Liver (tissue), 9 donors: ENCODE results near the gene FAM229B. TPM values are rescaled to one million over a fixed set of nuclear protein-coding genes. Genes with fewer than 3 reads are reported as not detected.

Experiments used
- DNase-seq: peaks from one replicate; pipeline ENCODE4 v3.0.0-alpha.2; 2017; ENCODE audit warnings: low spot score
- H3K27ac ChIP-seq, 2 donors: one replicate each; pipeline ENCODE4 v1.7.0; 2013; ENCODE audit warnings: inconsistent platforms in 2 of 2, low read length in 2 of 2, control low read depth in 1 of 2, low read depth in 1 of 2, mild to moderate bottlenecking in 1 of 2
- H3K27me3 ChIP-seq, 4 donors: one replicate each; pipeline versions ENCODE4 v1.6.1 to v1.7.0; 2013; ENCODE audit warnings: low read length in 3 of 4, inconsistent platforms in 1 of 4, mild to moderate bottlenecking in 1 of 4, moderate library complexity in 1 of 4; ENCODE audit not compliant: control insufficient read depth in 4 of 4, insufficient read depth in 4 of 4
- H3K36me3 ChIP-seq, 4 donors: one replicate each; pipeline versions ENCODE4 v1.6.1 to v1.7.0; 2013; ENCODE audit warnings: low read length in 3 of 4, mild to moderate bottlenecking in 3 of 4, low read depth in 1 of 4, moderate library complexity in 1 of 4; ENCODE audit not compliant: control insufficient read depth in 4 of 4, insufficient read depth in 3 of 4
- H3K4me1 ChIP-seq, 4 donors: one replicate each; pipeline versions ENCODE4 v1.6.1 to v1.7.0; 2013; ENCODE audit warnings: low read length in 3 of 4, mild to moderate bottlenecking in 3 of 4, moderate library complexity in 1 of 4; ENCODE audit not compliant: control insufficient read depth in 4 of 4, insufficient read depth in 4 of 4
- H3K4me3 ChIP-seq, 3 donors: one replicate each; pipeline versions ENCODE4 v1.6.1 to v1.7.0; 2013; ENCODE audit warnings: low read length in 3 of 3, control low read depth in 1 of 3, low read depth in 1 of 3, mild to moderate bottlenecking in 1 of 3
- H3K9ac ChIP-seq, 2 donors: one replicate each; pipeline ENCODE4 v1.7.0; 2013; ENCODE audit warnings: low read length in 2 of 2, mild to moderate bottlenecking in 2 of 2, moderate library complexity in 2 of 2, control low read depth in 1 of 2, low read depth in 1 of 2
- H3K9me3 ChIP-seq, 4 donors: one replicate each; pipeline versions ENCODE4 v1.6.1 to v1.7.0; 2013; ENCODE audit warnings: low read length in 3 of 4; ENCODE audit not compliant: control insufficient read depth in 4 of 4
- EGR1 ChIP-seq, 2 donors: IDR thresholded peaks; 2 replicates each; pipeline ENCODE4 v1.6.1; 2016 to 2018; ENCODE audit warnings: antibody characterized with exemption in 2 of 2, low read depth in 2 of 2
- FOXA1 ChIP-seq: IDR thresholded peaks from 2 replicates; pipeline ENCODE4 v1.6.1; 2016; ENCODE audit warnings: antibody characterized with exemption
- FOXA2 ChIP-seq: IDR thresholded peaks from 2 replicates; pipeline ENCODE4 v1.6.1; 2016; ENCODE audit warnings: antibody characterized with exemption
- GABPA ChIP-seq, 2 donors: IDR thresholded peaks in 1 of 2; conservative IDR thresholded peaks in 1 of 2; 2 replicates each; pipeline ENCODE4 v1.6.1; 2016; ENCODE audit warnings: antibody characterized with exemption in 2 of 2, mild to moderate bottlenecking in 1 of 2, moderate library complexity in 1 of 2
- HNF4A ChIP-seq, 2 donors: conservative IDR thresholded peaks; 2 replicates each; pipeline ENCODE4 v1.6.1; 2016; ENCODE audit warnings: antibody characterized with exemption in 2 of 2, mild to moderate bottlenecking in 2 of 2
- HNF4G ChIP-seq: IDR thresholded peaks from 2 replicates; pipeline ENCODE4 v1.6.1; 2016; ENCODE audit warnings: antibody characterized with exemption
- JUND ChIP-seq, 2 donors: IDR thresholded peaks; 2 replicates each; pipeline ENCODE4 v1.6.1; 2016; ENCODE audit warnings: antibody characterized with exemption in 2 of 2
- NR2F2 ChIP-seq: IDR thresholded peaks from 2 replicates; pipeline ENCODE4 v1.6.1; 2016; ENCODE audit warnings: antibody characterized with exemption
- RXRA ChIP-seq, 2 donors: IDR thresholded peaks; 2 replicates each; pipeline ENCODE4 v1.6.1; 2017 to 2018; ENCODE audit warnings: antibody characterized with exemption in 2 of 2, mild to moderate bottlenecking in 1 of 2
- SP1 ChIP-seq: IDR thresholded peaks from 2 replicates; pipeline ENCODE4 v1.6.1; 2018; ENCODE audit warnings: antibody characterized with exemption, mild to moderate bottlenecking
- TAF1 ChIP-seq: conservative IDR thresholded peaks from 2 replicates; pipeline ENCODE4 v1.6.1; 2016; ENCODE audit warnings: antibody characterized with exemption, mild to moderate bottlenecking
- WGBS: extraction: QIAGEN DNeasy Blood & Tissue Kit; methylation state at CpG from one replicate; pipeline ENCODE4 v1.1.7; 2013; 5-methylcytosine and 5-hydroxymethylcytosine counted together
- polyA plus RNA-seq, 2 donors: library from polyadenylated mRNA; stranded (reverse) in 1 of 2; unstranded in 1 of 2; fragments of 200-250 nt in 1 of 2; fragments of >200 nt in 1 of 2; fragmentation: Nextera tagmentation in 1 of 2; extraction: Ambion mirVana in 1 of 2; gene quantifications; one replicate each; pipeline versions ENCODE4 v1.2.1 to v1.2.3, GENCODE V29; 2013 to 2015
- total RNA-seq, 2 donors: library from RNA; depleted of rRNA; stranded (reverse); fragments of >200 nt; gene quantifications; one replicate each; pipeline ENCODE4 v1.2.3, GENCODE V29; 2014
- TF ChIP-seq, protein P1 (sequence below): IDR thresholded peaks from 2 replicates; pipeline ENCODE4 v1.6.1; 2016; ENCODE audit warnings: antibody characterized with exemption
- TF ChIP-seq, protein P2 (sequence below): IDR thresholded peaks from 2 replicates; pipeline ENCODE4 v1.6.1; 2016; ENCODE audit warnings: antibody characterized with exemption, mild to moderate bottlenecking
- TF ChIP-seq, protein P3 (sequence below): IDR thresholded peaks from 2 replicates; pipeline ENCODE4 v1.6.1; 2016; ENCODE audit warnings: antibody characterized with exemption
- donor health status: healthy.
- donor health status: healthy.
- donor health status: healthy.
- donor health status: healthy.
- donor health status: healthy.

FAM229B gene
- total and polyA plus RNA-seq, 4 donors: 1.8 to 13.8 (median 7.1) TPM

DNA sequence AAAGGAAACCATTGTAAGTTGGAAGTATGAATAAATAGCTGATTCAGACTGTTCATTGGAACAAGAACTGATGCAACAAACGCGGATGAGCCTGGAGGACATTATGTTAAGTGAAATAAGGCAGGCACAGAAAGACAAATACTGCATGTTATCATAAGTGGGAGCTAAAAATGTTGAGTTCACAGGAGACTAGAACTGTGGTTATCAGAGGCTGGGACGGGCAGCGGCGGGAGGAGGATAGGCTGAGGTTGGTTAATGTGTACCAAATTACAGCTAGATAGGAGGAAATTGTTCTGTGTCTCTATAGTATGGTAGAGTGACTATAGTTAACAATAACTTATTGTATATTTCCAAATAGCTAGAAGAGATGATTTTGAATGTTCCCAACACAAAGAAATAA is 40.8 kb downstream of the FAM229B start:
- Histone ChIP-seq H3K27ac (no peak overlapping the region), H3K36me3 (no peaks in the 10 kb centered on the region), H3K4me3 (no peak overlapping the region), H3K9ac (no peak overlapping the region), H3K9me3 (no peaks in the 10 kb centered on the region), H3K27me3 (no peaks in the 10 kb centered on the region), H3K4me1 (no peaks in the 10 kb centered on the region)
- TF ChIP-seq JUND (IDR thresholded peaks at IDR 0.05) (no peak), FOXA1 (no peak), GABPA (IDR thresholded peaks at IDR 0.05 in 1 of 2, conservative IDR thresholded peaks at IDR 0.05 in 1 of 2) (no peak), NR2F2 (no peak), SP1 (no peak)
- TF ChIP-seq, protein P1, sequence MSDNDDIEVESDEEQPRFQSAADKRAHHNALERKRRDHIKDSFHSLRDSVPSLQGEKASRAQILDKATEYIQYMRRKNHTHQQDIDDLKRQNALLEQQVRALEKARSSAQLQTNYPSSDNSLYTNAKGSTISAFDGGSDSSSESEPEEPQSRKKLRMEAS: no peak
- TF ChIP-seq, protein P2, sequence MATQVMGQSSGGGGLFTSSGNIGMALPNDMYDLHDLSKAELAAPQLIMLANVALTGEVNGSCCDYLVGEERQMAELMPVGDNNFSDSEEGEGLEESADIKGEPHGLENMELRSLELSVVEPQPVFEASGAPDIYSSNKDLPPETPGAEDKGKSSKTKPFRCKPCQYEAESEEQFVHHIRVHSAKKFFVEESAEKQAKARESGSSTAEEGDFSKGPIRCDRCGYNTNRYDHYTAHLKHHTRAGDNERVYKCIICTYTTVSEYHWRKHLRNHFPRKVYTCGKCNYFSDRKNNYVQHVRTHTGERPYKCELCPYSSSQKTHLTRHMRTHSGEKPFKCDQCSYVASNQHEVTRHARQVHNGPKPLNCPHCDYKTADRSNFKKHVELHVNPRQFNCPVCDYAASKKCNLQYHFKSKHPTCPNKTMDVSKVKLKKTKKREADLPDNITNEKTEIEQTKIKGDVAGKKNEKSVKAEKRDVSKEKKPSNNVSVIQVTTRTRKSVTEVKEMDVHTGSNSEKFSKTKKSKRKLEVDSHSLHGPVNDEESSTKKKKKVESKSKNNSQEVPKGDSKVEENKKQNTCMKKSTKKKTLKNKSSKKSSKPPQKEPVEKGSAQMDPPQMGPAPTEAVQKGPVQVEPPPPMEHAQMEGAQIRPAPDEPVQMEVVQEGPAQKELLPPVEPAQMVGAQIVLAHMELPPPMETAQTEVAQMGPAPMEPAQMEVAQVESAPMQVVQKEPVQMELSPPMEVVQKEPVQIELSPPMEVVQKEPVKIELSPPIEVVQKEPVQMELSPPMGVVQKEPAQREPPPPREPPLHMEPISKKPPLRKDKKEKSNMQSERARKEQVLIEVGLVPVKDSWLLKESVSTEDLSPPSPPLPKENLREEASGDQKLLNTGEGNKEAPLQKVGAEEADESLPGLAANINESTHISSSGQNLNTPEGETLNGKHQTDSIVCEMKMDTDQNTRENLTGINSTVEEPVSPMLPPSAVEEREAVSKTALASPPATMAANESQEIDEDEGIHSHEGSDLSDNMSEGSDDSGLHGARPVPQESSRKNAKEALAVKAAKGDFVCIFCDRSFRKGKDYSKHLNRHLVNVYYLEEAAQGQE: no peak
- DNase-seq: no peak
- 85% methylated on average over 5 of the region's 5 CpGs for WGBS

DNA sequence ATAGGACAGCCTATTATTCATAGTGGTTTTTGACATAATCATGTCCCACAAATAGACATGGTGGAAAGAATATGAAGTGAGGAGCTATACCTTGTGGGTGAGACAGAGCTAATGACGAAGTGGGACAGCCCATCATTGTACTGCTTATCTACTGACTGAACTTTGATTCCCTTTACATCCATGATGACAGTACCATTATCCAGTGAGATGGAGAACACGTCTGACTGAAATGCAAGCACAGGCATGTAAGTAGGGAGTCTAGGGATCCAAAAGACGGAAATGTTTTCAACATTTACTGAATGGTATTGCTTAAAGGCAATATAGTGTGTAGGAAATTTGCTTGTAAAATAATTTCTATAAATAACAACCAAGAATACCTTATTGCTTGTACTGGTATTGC is 43.5 kb downstream of the FAM229B start:
- Histone ChIP-seq H3K27me3 (no peaks in the 10 kb centered on the region), H3K4me1 (no peaks in the 10 kb centered on the region), H3K4me3 (no peak overlapping the region), H3K36me3 (no peaks in the 10 kb centered on the region), H3K9ac (no peak overlapping the region), H3K27ac (no peak overlapping the region), H3K9me3 (no peaks in the 10 kb centered on the region)
- 85% methylated on average over 3 of the region's 3 CpGs for WGBS
- TF ChIP-seq, protein P1: no peak
- TF ChIP-seq EGR1 (IDR thresholded peaks at IDR 0.05; ENCODE audit: low read depth in 2 of 2) (no peak), TAF1 (no peak), GABPA (IDR thresholded peaks at IDR 0.05 in 1 of 2, conservative IDR thresholded peaks at IDR 0.05 in 1 of 2) (no peak), HNF4A (conservative IDR thresholded peaks at IDR 0.05) (no peak)
- DNase-seq: no peak

DNA sequence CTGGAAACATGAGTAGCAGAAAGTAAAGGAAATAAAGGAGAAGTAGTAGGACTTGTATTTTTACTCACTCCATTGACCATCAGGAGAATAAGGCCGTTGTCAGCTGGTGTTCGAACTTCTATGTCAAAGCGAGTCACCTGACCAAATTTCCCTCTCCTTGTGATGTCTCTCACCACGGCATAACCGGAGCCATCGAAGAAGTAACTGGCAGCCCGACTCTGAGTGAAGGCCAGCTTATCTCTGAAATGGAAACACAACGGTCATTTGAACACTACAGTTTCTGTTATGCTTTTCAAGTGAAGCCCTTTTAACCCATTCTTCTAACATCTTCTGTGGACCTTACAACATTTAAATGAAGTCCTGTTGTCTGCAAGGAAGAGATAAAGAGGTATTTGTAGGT is 51.7 kb downstream of the FAM229B start:
- Histone ChIP-seq H3K36me3 (peaks cover 0 to 2% (median 0%) of the 10 kb centered on the region in 4 donors), H3K27me3 (no peaks in the 10 kb centered on the region), H3K4me1 (no peaks in the 10 kb centered on the region), H3K27ac (no peak overlapping the region), H3K4me3 (no peak overlapping the region), H3K9me3 (no peaks in the 10 kb centered on the region), H3K9ac (no peak overlapping the region)
- WGBS: 82% methylated on average over 8 of the region's 8 CpGs
- TF ChIP-seq, protein P3, sequence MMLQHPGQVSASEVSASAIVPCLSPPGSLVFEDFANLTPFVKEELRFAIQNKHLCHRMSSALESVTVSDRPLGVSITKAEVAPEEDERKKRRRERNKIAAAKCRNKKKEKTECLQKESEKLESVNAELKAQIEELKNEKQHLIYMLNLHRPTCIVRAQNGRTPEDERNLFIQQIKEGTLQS: no peak
- TF ChIP-seq FOXA1 (no peak), EGR1 (IDR thresholded peaks at IDR 0.05; ENCODE audit: low read depth in 2 of 2) (no peak), FOXA2 (no peak), HNF4G (no peak), RXRA (IDR thresholded peaks at IDR 0.05) (no peak)
- TF ChIP-seq, protein P2: no peak
- DNase-seq: no peak
